OCI-LY7 (cell line): ENCODE measurements around the gene ABHD17A. TPM values are rescaled to one million over a fixed set of nuclear protein-coding genes. Genes with fewer than 3 reads are reported as not detected.

Experiments used
- BruUV-seq: library from RNA; stranded (reverse); fragments of 400-500 nt; replicated peaks from 2 replicates; lab custom pipeline; 2021; lab: Mats Ljungman, UMichigan
- CTCF ChIA-PET: fragments of 300-600 bp; sonication (Branson Sonifier 250); formaldehyde crosslinking; loops from one replicate; lab custom pipeline; 2022; ENCODE audit warnings: antibody characterized with exemption; ENCODE audit not compliant: unreplicated experiment; lab: Charles Lee
- POLR2A ChIA-PET: fragments of 300-600 bp; sonication (Branson Sonifier 250); formaldehyde crosslinking; loops from one replicate; lab custom pipeline; 2022; ENCODE audit warnings: antibody characterized with exemption; lab: Charles Lee
- DNase-seq: peaks from one replicate; pipeline ENCODE4 v3.0.0-alpha.2; 2015; ENCODE audit warnings: low spot score
- H2AFZ ChIP-seq: fragments of 200-600 bp; sonication (generic), shearing (Covaris generic); 2 replicates; pipeline ENCODE4 v1.6.1; 2014; ENCODE audit warnings: mild to moderate bottlenecking, antibody characterized with exemption, low read length, moderate library complexity
- H3K27ac ChIP-seq: fragments of 200-600 bp; sonication (generic); 2 replicates; pipeline ENCODE4 v1.5.1; 2014; ENCODE audit warnings: mixed run types, low read depth, mild to moderate bottlenecking, moderate library complexity, low read length, inconsistent platforms; ENCODE audit not compliant: poor library complexity, severe bottlenecking
- H3K36me3 ChIP-seq: fragments of 200-600 bp; sonication (generic); 2 replicates; pipeline ENCODE4 v1.6.1; 2014; ENCODE audit warnings: mild to moderate bottlenecking, antibody characterized with exemption, low read length, moderate library complexity, mixed read lengths; ENCODE audit not compliant: insufficient read depth
- H3K4me1 ChIP-seq: fragments of 200-600 bp; sonication (generic); 2 replicates; pipeline ENCODE4 v1.5.1; 2014; ENCODE audit warnings: mild to moderate bottlenecking, low read length; ENCODE audit not compliant: insufficient read depth, poor library complexity, severe bottlenecking
- H3K4me2 ChIP-seq: fragments of 200-600 bp; sonication (generic); 2 replicates; pipeline ENCODE4 v1.6.1; 2014; ENCODE audit warnings: mild to moderate bottlenecking, low read length
- H3K4me3 ChIP-seq: fragments of 200-600 bp; sonication (generic); 2 replicates; pipeline ENCODE4 v1.5.1; 2014; ENCODE audit warnings: mild to moderate bottlenecking, low read depth, low read length; ENCODE audit not compliant: poor library complexity, severe bottlenecking
- H3K79me2 ChIP-seq: fragments of 200-600 bp; sonication (generic); 2 replicates; pipeline ENCODE4 v1.6.1; 2016; ENCODE audit warnings: low read depth, mild to moderate bottlenecking, low read length, moderate library complexity, mixed read lengths; ENCODE audit not compliant: insufficient read depth
- H3K9me2 ChIP-seq: fragments of 200-600 bp; sonication (generic); 2 replicates; pipeline ENCODE4 v1.6.1; 2016; ENCODE audit warnings: mild to moderate bottlenecking, low read length, mixed read lengths; ENCODE audit not compliant: insufficient read depth
- H3K9me3 ChIP-seq: fragments of 200-600 bp; sonication (generic); 2 replicates; pipeline ENCODE4 v1.6.1; 2014; ENCODE audit warnings: mild to moderate bottlenecking, mixed run types, low read length, mixed read lengths
- H4K20me1 ChIP-seq: fragments of 200-600 bp; sonication (generic); 2 replicates; pipeline ENCODE4 v1.6.1; 2014; ENCODE audit warnings: mild to moderate bottlenecking, antibody characterized with exemption, low read length, moderate library complexity, mixed read lengths; ENCODE audit not compliant: insufficient read depth
- CTCF ChIP-seq: fragments of 200-600 bp; sonication (generic); conservative IDR thresholded peaks from 2 replicates; pipeline ENCODE4 v1.5.1; 2014; ENCODE audit warnings: mild to moderate bottlenecking, antibody characterized with exemption, low read length, moderate library complexity, mixed read lengths
- EZH2phosphoT487 ChIP-seq: fragments of 200-600 bp; sonication (generic); IDR thresholded peaks from 2 replicates; pipeline ENCODE4 v1.6.1; 2018; ENCODE audit warnings: low read depth, borderline replicate concordance, mild to moderate bottlenecking, mixed run types, antibody characterized with exemption, low read length, moderate library complexity, mixed read lengths
- intact Hi-C: fragments of 100-400 bp; cut with micrococcal nuclease; formaldehyde crosslinking; loops from one replicate; pipeline ENCODE4 v1.10.0; 2022; ENCODE audit not compliant: unreplicated experiment
- total RNA-seq, 2 experiments: library from RNA; depleted of rRNA in 1 of 2; stranded (reverse); fragments of >200 nt in 1 of 2; shearing (Covaris generic) in 1 of 2; gene quantifications; 2 replicates each; pipeline ENCODE4 v1.2.3, GENCODE V29; 2014 to 2022

ABHD17A gene
- total RNA-seq, 2 experiments from 2014 or later = 71.3 to 130 TPM

- peaks cover 3% of the 10 kb centered on the region for H3K4me1 ChIP-seq
- TF ChIP-seq CTCF (no peak), EZH2phosphoT487 (no peak)
- peaks cover 35% of the 10 kb centered on the region; the same call in 1 of the 2 replicates for H3K36me3 ChIP-seq
- ChIA-PET POLR2A (no interaction called here), CTCF (interaction anchor here (0.6 to 1.1 kb wide), 3 partner anchors 9 to 85 kb away, joined by 3 to 8 read pairs (median 4); partner anchors contain the start of gene ATP8B3)
- H3K79me2 ChIP-seq = peaks cover 40% of the 10 kb centered on the region
- H3K4me3 ChIP-seq = no peak overlapping the region
- H4K20me1 ChIP-seq = no peaks in the 10 kb centered on the region; the same call in 1 of the 2 replicates
- no peaks in the 10 kb centered on the region for H3K9me3 ChIP-seq
- intact Hi-C loops = no loop called here
- no peak overlapping the region for H3K4me2 ChIP-seq
- BruUV-seq = no TSS peak
- no peaks in the 10 kb centered on the region for H3K9me2 ChIP-seq
- no peak for DNase-seq
- H3K27ac ChIP-seq = no peak overlapping the region
- no peak overlapping the region for H2AFZ ChIP-seq
Observed at GRCh38 chr19:1837222-1837565, 48.1 kb downstream of the ABHD17A start.

GRCh38 chr19:1836458-1837221 lies 48.7 kb downstream of the ABHD17A start:
- intact Hi-C loops = no loop called here
- Histone ChIP-seq H2AFZ (no peak overlapping the region), H3K9me2 (no peaks in the 10 kb centered on the region), H3K36me3 (peaks cover 35% of the 10 kb centered on the region; the same call in 1 of the 2 replicates), H4K20me1 (no peaks in the 10 kb centered on the region; the same call in 1 of the 2 replicates), H3K4me1 (peaks cover 3% of the 10 kb centered on the region), H3K4me3 (no peak overlapping the region), H3K4me2 (no peak overlapping the region), H3K27ac (no peak overlapping the region), H3K9me3 (no peaks in the 10 kb centered on the region), H3K79me2 (peaks cover 36% of the 10 kb centered on the region)
- no peak for DNase-seq
- ChIA-PET POLR2A (no interaction called here), CTCF (interaction anchor here (0.6 kb wide), 1 partner anchor 25 kb away, joined by 3 read pairs; the partner anchor contains the start of gene ATP8B3)
- BruUV-seq = no TSS peak
- no peak for TF ChIP-seq EZH2phosphoT487
- no peak for TF ChIP-seq CTCF

GRCh38 chr19:1833540-1833939 lies 51.8 kb downstream of the ABHD17A start:
- H4K20me1 ChIP-seq = no peaks in the 10 kb centered on the region; the same call in 1 of the 2 replicates
- H3K36me3 ChIP-seq = peaks cover 49% of the 10 kb centered on the region
- H3K27ac ChIP-seq = no peak overlapping the region
- TF ChIP-seq CTCF = no peak
- TF ChIP-seq EZH2phosphoT487 = no peak
- BruUV-seq = no TSS peak
- H2AFZ ChIP-seq = no peak overlapping the region
- ChIA-PET CTCF (no interaction called here), POLR2A (no interaction called here)
- H3K4me2 ChIP-seq = no peak overlapping the region
- H3K4me1 ChIP-seq = peaks cover 3% of the 10 kb centered on the region
- H3K9me3 ChIP-seq = no peaks in the 10 kb centered on the region
- intact Hi-C loops = no loop called here
- no peak for DNase-seq
- H3K79me2 ChIP-seq = peaks cover 24% of the 10 kb centered on the region
- H3K4me3 ChIP-seq = no peak overlapping the region
- no peaks in the 10 kb centered on the region for H3K9me2 ChIP-seq
